Neutrophil (primary cell): Measurements from ENCODE around the gene ABL1.

ENCODE experiments used
- H3K27ac ChIP-seq: fragments of 200-600 bp; sonication (generic); 2 replicates; pipeline ENCODE4 v1.5.1; 2016; ENCODE audit warnings: mild to moderate bottlenecking, moderate library complexity
- H3K27me3 ChIP-seq: fragments of 200-600 bp; sonication (generic); 2 replicates; pipeline ENCODE4 v1.6.0; 2016; ENCODE audit warnings: mild to moderate bottlenecking
- H3K36me3 ChIP-seq: fragments of 200-600 bp; sonication (generic); 2 replicates; pipeline ENCODE4 v1.5.1; 2017
- H3K4me1 ChIP-seq, 2 experiments: fragments of 200-600 bp in 1 of 2; sonication (generic) in 1 of 2; 1 replicate in 1 of 2; 2 replicates in 1 of 2; pipeline versions ENCODE4 v1.5.1 to v1.6.1; 2013 to 2016; ENCODE audit warnings: low read depth in 1 of 2, low read length in 1 of 2, mild to moderate bottlenecking in 1 of 2, moderate library complexity in 1 of 2; ENCODE audit not compliant: control insufficient read depth in 1 of 2, insufficient read depth in 1 of 2
- H3K4me3 ChIP-seq, 2 experiments: fragments of 200-600 bp in 1 of 2; sonication (generic) in 1 of 2; 1 replicate in 1 of 2; 2 replicates in 1 of 2; pipeline ENCODE4 v1.5.1; 2013 to 2016; ENCODE audit warnings: low read depth in 1 of 2, low read length in 1 of 2, mild to moderate bottlenecking in 1 of 2, moderate library complexity in 1 of 2
- H3K9me3 ChIP-seq: fragments of 200-600 bp; sonication (generic); 2 replicates; pipeline ENCODE4 v1.5.1; 2016
- CTCF ChIP-seq: fragments of 200-600 bp; sonication (generic); IDR thresholded peaks from 2 replicates; pipeline ENCODE4 v1.5.1; 2016; ENCODE audit warnings: antibody characterized with exemption

The ABL1 gene

GRCh38 chr9:130921989-130922892 is 87.2 kb downstream of the ABL1 start:
- H3K4me3 ChIP-seq, result no peak overlapping the region
- no peak for TF ChIP-seq CTCF
- H3K36me3 ChIP-seq, result no peaks in the 10 kb centered on the region
- H3K27me3 ChIP-seq, result peaks cover 50% of the 10 kb centered on the region
- no peaks in the 10 kb centered on the region for H3K4me1 ChIP-seq
- no peak overlapping the region for H3K27ac ChIP-seq
- no peaks in the 10 kb centered on the region for H3K9me3 ChIP-seq

- H3K27ac ChIP-seq, result no peak overlapping the region
Measured at GRCh38 chr9:130922893-130923610, 88.0 kb downstream of the ABL1 start.

GRCh38 chr9:130923611-130924447 is 88.8 kb downstream of the ABL1 start:
- peaks cover 35% of the 10 kb centered on the region for H3K27me3 ChIP-seq
- TF ChIP-seq CTCF, result no peak
- H3K27ac ChIP-seq, result no peak overlapping the region
- no peaks in the 10 kb centered on the region for H3K9me3 ChIP-seq
- no peaks in the 10 kb centered on the region for H3K4me1 ChIP-seq
- no peaks in the 10 kb centered on the region for H3K36me3 ChIP-seq
- no peak overlapping the region for H3K4me3 ChIP-seq

More at GRCh38 chr9:130922893-130923610, 88.0 kb downstream of the ABL1 start:
- Histone ChIP-seq H3K4me1 (no peaks in the 10 kb centered on the region), H3K9me3 (no peaks in the 10 kb centered on the region), H3K27me3 (peaks cover 43% of the 10 kb centered on the region), H3K36me3 (no peaks in the 10 kb centered on the region), H3K4me3 (no peak overlapping the region)
- no peak for TF ChIP-seq CTCF

- Histone ChIP-seq H3K36me3 (no peaks in the 10 kb centered on the region), H3K4me3 (no peak overlapping the region), H3K27ac (no peak overlapping the region), H3K4me1 (no peaks in the 10 kb centered on the region), H3K27me3 (peaks cover 31% of the 10 kb centered on the region), H3K9me3 (no peaks in the 10 kb centered on the region)
- no peak for TF ChIP-seq CTCF
Measured at GRCh38 chr9:130924448-130924788, 89.4 kb downstream of the ABL1 start.

GRCh38 chr9:130925050-130925678 is 90.1 kb downstream of the ABL1 start:
- Histone ChIP-seq H3K27me3 (peaks cover 32% of the 10 kb centered on the region), H3K4me3 (no peak overlapping the region), H3K36me3 (no peaks in the 10 kb centered on the region), H3K27ac (no peak overlapping the region), H3K9me3 (no peaks in the 10 kb centered on the region), H3K4me1 (no peaks in the 10 kb centered on the region)
- TF ChIP-seq CTCF, result no peak
